Loucy (cell line): Measurements from ENCODE around the gene ADSL.

Source experiments
- H2AFZ ChIP-seq: fragments of 200-600 bp; sonication (generic); 2 replicates; pipeline ENCODE4 v1.6.0; 2016; ENCODE audit warnings: antibody characterized with exemption, mild to moderate bottlenecking, low read length, moderate library complexity
- H3F3A ChIP-seq: fragments of 200-600 bp; 2 replicates; pipeline ENCODE4 v1.6.0; 2016; ENCODE audit warnings: antibody characterized with exemption, low read depth, mild to moderate bottlenecking
- H3K27me3 ChIP-seq: fragments of 200-600 bp; sonication (generic); 2 replicates; pipeline ENCODE4 v1.6.1; 2014; ENCODE audit warnings: low read length, mild to moderate bottlenecking; ENCODE audit not compliant: insufficient read depth, poor library complexity, severe bottlenecking
- H3K36me3 ChIP-seq: fragments of 200-600 bp; sonication (generic); 2 replicates; pipeline ENCODE4 v1.6.1; 2016; ENCODE audit warnings: low read length; ENCODE audit not compliant: insufficient read depth
- H3K4me1 ChIP-seq: fragments of 200-600 bp; sonication (generic); 2 replicates; pipeline ENCODE4 v1.5.1; 2014; ENCODE audit warnings: low read length, mild to moderate bottlenecking; ENCODE audit not compliant: insufficient read depth, poor library complexity, severe bottlenecking
- H3K4me2 ChIP-seq: fragments of 200-600 bp; sonication (generic); 2 replicates; pipeline ENCODE4 v1.6.0; 2014; ENCODE audit warnings: antibody characterized with exemption, low read length, low read depth, mild to moderate bottlenecking; ENCODE audit not compliant: poor library complexity, severe bottlenecking
- H3K4me3 ChIP-seq: fragments of 200-600 bp; sonication (generic); 2 replicates; pipeline ENCODE4 v1.5.1; 2014; ENCODE audit warnings: low read length, mild to moderate bottlenecking, mixed read lengths; ENCODE audit not compliant: poor library complexity, severe bottlenecking
- H3K79me2 ChIP-seq: fragments of 200-600 bp; sonication (generic); 2 replicates; pipeline ENCODE4 v1.6.1; 2014; ENCODE audit warnings: low read length; ENCODE audit not compliant: insufficient read depth
- H3K9ac ChIP-seq: fragments of 200-600 bp; sonication (generic); 2 replicates; pipeline ENCODE4 v1.6.0; 2014; ENCODE audit warnings: mild to moderate bottlenecking, low read depth, low read length, moderate library complexity; ENCODE audit not compliant: poor library complexity, severe bottlenecking
- H3K9me2 ChIP-seq: fragments of 200-600 bp; sonication (generic); replicated peaks from 2 replicates; pipeline ENCODE4 v1.6.1; 2016; ENCODE audit warnings: low read depth, low read length, mixed read lengths
- H3K9me3 ChIP-seq: fragments of 200-600 bp; sonication (generic); 2 replicates; pipeline ENCODE4 v1.6.1; 2014; ENCODE audit warnings: mild to moderate bottlenecking, antibody characterized with exemption, low read length, low read depth; ENCODE audit not compliant: insufficient read depth
- H4K20me1 ChIP-seq: fragments of 200-600 bp; sonication (generic); 2 replicates; pipeline ENCODE4 v1.6.0; 2014; ENCODE audit warnings: antibody characterized with exemption, low read length, mild to moderate bottlenecking; ENCODE audit not compliant: insufficient read depth, poor library complexity, severe bottlenecking
- EZH2phosphoT487 ChIP-seq: fragments of 200-600 bp; IDR thresholded peaks from 2 replicates; pipeline ENCODE4 v1.6.1; 2018; ENCODE audit warnings: antibody characterized with exemption, mild to moderate bottlenecking, moderate library complexity, borderline replicate concordance
- TF ChIP-seq, protein P1 (sequence below): fragments of 200-600 bp; sonication (generic); conservative IDR thresholded peaks from 2 replicates; pipeline ENCODE4 v1.5.1; 2014; ENCODE audit warnings: mild to moderate bottlenecking, antibody characterized with exemption, low read length

Gene ADSL

DNA sequence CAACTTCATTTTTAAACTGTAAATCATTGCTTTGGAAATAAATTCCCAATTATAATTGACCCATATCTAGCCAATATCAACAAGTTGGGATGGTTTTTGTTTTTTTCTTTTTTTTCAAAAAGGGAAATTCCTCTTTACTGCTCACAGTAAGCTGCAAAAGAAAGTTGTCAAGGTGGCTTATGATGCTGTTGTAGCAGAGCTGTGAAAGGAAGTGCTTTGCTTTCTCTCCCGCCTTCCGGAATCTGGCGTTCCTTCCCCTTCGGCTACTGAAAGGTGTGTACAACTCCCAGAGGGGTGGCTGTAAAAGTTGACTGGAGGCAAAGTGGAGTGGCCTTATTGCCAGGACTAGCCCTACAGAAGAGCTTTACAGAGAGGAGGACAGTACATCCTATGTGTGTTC lies 16.2 kb upstream of the ADSL start:
- Histone ChIP-seq H3K36me3 (no peaks in the 10 kb centered on the region), H3K4me3 (no peak overlapping the region)

DNA sequence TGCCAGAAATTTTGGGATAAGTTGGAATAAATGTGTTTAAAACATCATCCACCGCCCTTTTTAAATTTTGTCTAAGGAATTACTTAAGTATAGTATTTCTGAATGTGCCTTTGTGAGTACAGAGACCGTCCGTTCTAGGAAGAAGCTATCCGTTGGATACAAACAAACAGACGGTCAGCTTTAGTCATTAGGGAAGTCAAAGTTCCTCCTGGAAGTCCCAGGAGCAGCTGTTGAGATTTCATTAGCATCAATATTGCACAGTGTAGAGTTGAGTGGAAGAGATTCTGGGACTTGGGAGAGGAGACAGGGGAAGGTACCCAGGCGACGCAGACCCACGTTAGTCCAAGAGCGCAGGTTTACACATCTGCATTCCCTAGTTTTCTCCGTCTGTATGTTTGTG lies 15.7 kb upstream of the ADSL start:
- H3K9ac ChIP-seq: no peak overlapping the region
- H2AFZ ChIP-seq: no peak overlapping the region
- H3F3A ChIP-seq: peaks cover 18% of the 10 kb centered on the region; the same call in 1 of the 2 replicates
- H3K4me3 ChIP-seq: no peak overlapping the region
- no peaks in the 10 kb centered on the region for H3K79me2 ChIP-seq
- H3K9me2 ChIP-seq: no peaks in the 10 kb centered on the region
- no peak overlapping the region for H3K4me2 ChIP-seq
- no peaks in the 10 kb centered on the region for H3K27me3 ChIP-seq
- TF ChIP-seq, protein P1, sequence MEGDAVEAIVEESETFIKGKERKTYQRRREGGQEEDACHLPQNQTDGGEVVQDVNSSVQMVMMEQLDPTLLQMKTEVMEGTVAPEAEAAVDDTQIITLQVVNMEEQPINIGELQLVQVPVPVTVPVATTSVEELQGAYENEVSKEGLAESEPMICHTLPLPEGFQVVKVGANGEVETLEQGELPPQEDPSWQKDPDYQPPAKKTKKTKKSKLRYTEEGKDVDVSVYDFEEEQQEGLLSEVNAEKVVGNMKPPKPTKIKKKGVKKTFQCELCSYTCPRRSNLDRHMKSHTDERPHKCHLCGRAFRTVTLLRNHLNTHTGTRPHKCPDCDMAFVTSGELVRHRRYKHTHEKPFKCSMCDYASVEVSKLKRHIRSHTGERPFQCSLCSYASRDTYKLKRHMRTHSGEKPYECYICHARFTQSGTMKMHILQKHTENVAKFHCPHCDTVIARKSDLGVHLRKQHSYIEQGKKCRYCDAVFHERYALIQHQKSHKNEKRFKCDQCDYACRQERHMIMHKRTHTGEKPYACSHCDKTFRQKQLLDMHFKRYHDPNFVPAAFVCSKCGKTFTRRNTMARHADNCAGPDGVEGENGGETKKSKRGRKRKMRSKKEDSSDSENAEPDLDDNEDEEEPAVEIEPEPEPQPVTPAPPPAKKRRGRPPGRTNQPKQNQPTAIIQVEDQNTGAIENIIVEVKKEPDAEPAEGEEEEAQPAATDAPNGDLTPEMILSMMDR: no peak
- TF ChIP-seq EZH2phosphoT487: no peak
- peaks cover 81% of the 10 kb centered on the region for H3K4me1 ChIP-seq
- no peaks in the 10 kb centered on the region for H3K36me3 ChIP-seq
- H4K20me1 ChIP-seq: no peaks in the 10 kb centered on the region
- H3K9me3 ChIP-seq: no peaks in the 10 kb centered on the region

More for the DNA sequence above, 16.2 kb upstream of the ADSL start:
- TF ChIP-seq, protein P1: no peak
- no peak for TF ChIP-seq EZH2phosphoT487
- no peaks in the 10 kb centered on the region for H3K27me3 ChIP-seq
- H2AFZ ChIP-seq: no peak overlapping the region
- peaks cover 18% of the 10 kb centered on the region; the same call in 1 of the 2 replicates for H3F3A ChIP-seq
- H3K9ac ChIP-seq: no peak overlapping the region
- no peaks in the 10 kb centered on the region for H3K9me2 ChIP-seq
- no peaks in the 10 kb centered on the region for H4K20me1 ChIP-seq
- H3K4me2 ChIP-seq: peak overlapping the region; percentile 44
- peaks cover 80% of the 10 kb centered on the region for H3K4me1 ChIP-seq
- H3K9me3 ChIP-seq: no peaks in the 10 kb centered on the region
- no peaks in the 10 kb centered on the region for H3K79me2 ChIP-seq

DNA sequence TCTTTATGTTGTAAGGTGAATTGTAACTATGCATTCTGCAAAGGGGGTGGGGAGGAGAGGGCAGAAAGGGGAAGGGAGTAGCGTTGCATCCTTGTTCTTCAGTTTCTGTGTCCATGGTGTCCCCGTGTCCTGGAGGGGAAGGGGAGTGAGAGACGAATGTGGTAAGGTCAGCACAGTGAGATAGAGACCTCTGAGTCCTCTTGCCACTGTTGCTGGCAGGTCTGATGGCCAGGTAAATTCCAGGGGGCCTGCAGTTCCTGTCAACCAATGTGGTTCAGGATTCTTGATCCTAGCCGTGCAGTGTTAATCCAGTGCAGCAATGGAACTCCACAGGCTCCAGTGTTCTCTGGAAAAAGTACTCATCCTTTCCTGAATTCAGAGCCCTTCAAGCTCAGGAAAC lies 14.6 kb upstream of the ADSL start:
- Histone ChIP-seq H3K79me2 (no peaks in the 10 kb centered on the region), H3K9me3 (no peaks in the 10 kb centered on the region), H3K36me3 (no peaks in the 10 kb centered on the region), H3F3A (peaks cover 18% of the 10 kb centered on the region; the same call in 1 of the 2 replicates), H3K27me3 (no peaks in the 10 kb centered on the region), H3K9ac (no peak overlapping the region), H4K20me1 (peaks cover 5% of the 10 kb centered on the region), H2AFZ (no peak overlapping the region), H3K4me2 (no peak overlapping the region), H3K9me2 (no peaks in the 10 kb centered on the region), H3K4me1 (peaks cover 80% of the 10 kb centered on the region), H3K4me3 (no peak overlapping the region)
- TF ChIP-seq EZH2phosphoT487: no peak
- TF ChIP-seq, protein P1: no peak
